Lower leg skin (tissue), 3 donors: ENCODE data around the gene ADCY7.

ENCODE experiments used
- CTCF ChIP-seq, 3 donors: fragments of 450-650 bp; IDR thresholded peaks; one replicate each; pipeline ENCODE4 v1.5.1; 2016; ENCODE audit warnings: antibody characterized with exemption in 3 of 3, mild to moderate bottlenecking in 3 of 3, moderate library complexity in 2 of 3
- POLR2A ChIP-seq, 2 donors: fragments of 450-650 bp; IDR thresholded peaks; one replicate each; pipeline ENCODE4 v1.6.1; 2016 to 2017; ENCODE audit warnings: antibody characterized with exemption in 2 of 2, mild to moderate bottlenecking in 1 of 2, moderate library complexity in 1 of 2

- TF ChIP-seq CTCF (IDR thresholded peaks at IDR 0.05) = no peak
- TF ChIP-seq POLR2A (IDR thresholded peaks at IDR 0.05) = no peak
These were observed at the start of gene ADCY7 for GRCh38 chr16:50266337-50267091.
